Hepatocyte (in vitro differentiated cells): ENCODE measurements around the gene CCT8L2.
"Not testable (repeated sequence)": the region's sequence is repeated elsewhere in the genome, so short reads cannot be mapped to it uniquely, and the experiment has no call there.

Experiments used
- EZH2 ChIP-seq: fragments of 200-600 bp; sonication (generic); IDR thresholded peaks from 2 replicates; pipeline ENCODE4 v1.6.1; 2016; ENCODE audit warnings: antibody characterized with exemption, mild to moderate bottlenecking, borderline replicate concordance
- EZH2phosphoT487 ChIP-seq: fragments of 200-600 bp; sonication (generic); IDR thresholded peaks from one replicate; pipeline ENCODE4 v1.6.1; 2018; ENCODE audit warnings: antibody characterized with exemption, mild to moderate bottlenecking, low read depth, moderate library complexity; ENCODE audit not compliant: unreplicated experiment, severe bottlenecking
- TF ChIP-seq, protein P1 (sequence below): fragments of 200-600 bp; sonication (generic); IDR thresholded peaks from 2 replicates; pipeline ENCODE4 v1.5.1; 2016; ENCODE audit warnings: antibody characterized with exemption, mild to moderate bottlenecking; ENCODE audit not compliant: poor library complexity

DNA sequence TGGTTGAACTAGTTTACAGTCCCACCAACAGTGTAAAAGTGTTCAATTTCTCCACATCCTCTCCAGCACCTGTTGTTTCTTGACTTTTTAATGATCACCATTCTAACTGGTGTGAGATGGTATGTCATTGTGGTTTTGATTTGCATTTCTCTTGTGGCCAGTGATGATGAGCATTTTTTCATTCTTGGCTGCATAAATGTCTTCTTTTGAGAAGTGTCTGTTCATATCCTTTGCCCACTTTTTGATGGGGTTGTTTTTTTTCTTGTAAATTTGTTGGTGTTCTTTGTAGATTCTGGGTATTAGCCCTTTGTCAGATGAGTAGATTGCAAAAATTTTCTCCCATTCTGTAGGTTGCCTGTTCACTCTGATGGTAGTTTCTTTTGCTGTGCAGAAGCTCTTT is 41.5 kb upstream of the CCT8L2 start:
- TF ChIP-seq, protein P1, sequence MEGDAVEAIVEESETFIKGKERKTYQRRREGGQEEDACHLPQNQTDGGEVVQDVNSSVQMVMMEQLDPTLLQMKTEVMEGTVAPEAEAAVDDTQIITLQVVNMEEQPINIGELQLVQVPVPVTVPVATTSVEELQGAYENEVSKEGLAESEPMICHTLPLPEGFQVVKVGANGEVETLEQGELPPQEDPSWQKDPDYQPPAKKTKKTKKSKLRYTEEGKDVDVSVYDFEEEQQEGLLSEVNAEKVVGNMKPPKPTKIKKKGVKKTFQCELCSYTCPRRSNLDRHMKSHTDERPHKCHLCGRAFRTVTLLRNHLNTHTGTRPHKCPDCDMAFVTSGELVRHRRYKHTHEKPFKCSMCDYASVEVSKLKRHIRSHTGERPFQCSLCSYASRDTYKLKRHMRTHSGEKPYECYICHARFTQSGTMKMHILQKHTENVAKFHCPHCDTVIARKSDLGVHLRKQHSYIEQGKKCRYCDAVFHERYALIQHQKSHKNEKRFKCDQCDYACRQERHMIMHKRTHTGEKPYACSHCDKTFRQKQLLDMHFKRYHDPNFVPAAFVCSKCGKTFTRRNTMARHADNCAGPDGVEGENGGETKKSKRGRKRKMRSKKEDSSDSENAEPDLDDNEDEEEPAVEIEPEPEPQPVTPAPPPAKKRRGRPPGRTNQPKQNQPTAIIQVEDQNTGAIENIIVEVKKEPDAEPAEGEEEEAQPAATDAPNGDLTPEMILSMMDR, result not testable (repeated sequence)
- not testable (repeated sequence) for TF ChIP-seq EZH2, EZH2phosphoT487
